Stimulated activated effector memory CD8-positive, alpha-beta T cell treated with anti-CD3 and anti-CD28 coated beads, Interleukin-12 subunit alpha, Interleukin-12 subunit beta, amount 100 ng/mL, for 72 hours (primary cell): Measurements from ENCODE around the gene TRAPPC5.
"Not testable (repeated sequence)": the region's sequence is repeated elsewhere in the genome, so short reads cannot be mapped to it uniquely, and the experiment has no call there.

Source experiments
- ATAC-seq: fragments of 150-1000 bp; cut with Tn5 transposase; 2 replicates; pipeline ENCODE4 v1.10.0; 2021
- DNase-seq, 2 donors: peaks; one replicate each; pipeline ENCODE4 v3.0.0; 2021 to 2022; ENCODE audit warnings: low spot score in 2 of 2
- H3K27ac Mint-ChIP-seq: one replicate; pipeline ENCODE4 v1.8.0; 2022; ENCODE audit warnings: mild to moderate bottlenecking, mixed read lengths
- H3K36me3 Mint-ChIP-seq: one replicate; pipeline ENCODE4 v1.8.0; 2022; ENCODE audit warnings: mild to moderate bottlenecking, mixed read lengths
- H3K4me1 Mint-ChIP-seq: one replicate; pipeline ENCODE4 v1.8.0; 2022; ENCODE audit warnings: mixed read lengths
- H3K4me3 Mint-ChIP-seq: one replicate; pipeline ENCODE4 v1.8.0; 2022; ENCODE audit warnings: mild to moderate bottlenecking, mixed read lengths
- H3K9me3 Mint-ChIP-seq: one replicate; pipeline ENCODE4 v1.8.0; 2022; ENCODE audit warnings: mixed read lengths

The TRAPPC5 gene

GRCh38 chr19:7642295-7643030, 38.2 kb upstream of the TRAPPC5 start:
- ATAC-seq, result no peak
- peaks cover 63% of the 10 kb centered on the region for H3K36me3 Mint-ChIP-seq
- H3K4me1 Mint-ChIP-seq, result peaks cover 28% of the 10 kb centered on the region
- H3K4me3 Mint-ChIP-seq, result no peak overlapping the region
- no peak for DNase-seq
- no peak overlapping the region for H3K27ac Mint-ChIP-seq
- H3K9me3 Mint-ChIP-seq, result no peaks in the 10 kb centered on the region

GRCh38 chr19:7643031-7643415, 37.6 kb upstream of the TRAPPC5 start:
- Mint-ChIP-seq H3K4me1 (peaks cover 23% of the 10 kb centered on the region), H3K9me3 (no peaks in the 10 kb centered on the region), H3K36me3 (peaks cover 67% of the 10 kb centered on the region), H3K4me3 (no peak overlapping the region), H3K27ac (peak overlapping the region; percentile 64)
- DNase-seq (no peak), ATAC-seq (no peak)

- DNase-seq, ATAC-seq, H3K4me3 Mint-ChIP-seq, H3K9me3 Mint-ChIP-seq: not testable (repeated sequence)
- Mint-ChIP-seq H3K27ac (peak overlapping the region; percentile 64), H3K36me3 (peaks cover 59% of the 10 kb centered on the region), H3K4me1 (peaks cover 16% of the 10 kb centered on the region)
Observed at GRCh38 chr19:7643629-7644549, 36.7 kb upstream of the TRAPPC5 start.

- ATAC-seq (no peak), DNase-seq (no peak)
- peaks cover 55% of the 10 kb centered on the region for H3K36me3 Mint-ChIP-seq
- H3K4me1 Mint-ChIP-seq, result peaks cover 10% of the 10 kb centered on the region
- H3K4me3 Mint-ChIP-seq, result no peak overlapping the region
- H3K9me3 Mint-ChIP-seq, result no peaks in the 10 kb centered on the region
- H3K27ac Mint-ChIP-seq, result no peak overlapping the region
Observed at GRCh38 chr19:7644550-7644877, 36.1 kb upstream of the TRAPPC5 start.

GRCh38 chr19:7645163-7645562, 35.5 kb upstream of the TRAPPC5 start:
- Mint-ChIP-seq H3K9me3 (no peaks in the 10 kb centered on the region), H3K4me1 (peaks cover 3% of the 10 kb centered on the region), H3K4me3 (no peak overlapping the region), H3K27ac (peak overlapping the region; percentile 11), H3K36me3 (peaks cover 48% of the 10 kb centered on the region)
- DNase-seq (no peak), ATAC-seq (no peak)

GRCh38 chr19:7645656-7646425, 34.8 kb upstream of the TRAPPC5 start:
- DNase-seq (no peak), ATAC-seq (peak; percentile 6)
- no peaks in the 10 kb centered on the region for H3K9me3 Mint-ChIP-seq
- H3K4me3 Mint-ChIP-seq, result no peak overlapping the region
- H3K27ac Mint-ChIP-seq, result peak overlapping the region; percentile 11
- no peaks in the 10 kb centered on the region for H3K4me1 Mint-ChIP-seq
- peaks cover 43% of the 10 kb centered on the region for H3K36me3 Mint-ChIP-seq

- no peak overlapping the region for H3K4me3 Mint-ChIP-seq
- H3K36me3 Mint-ChIP-seq, result peaks cover 38% of the 10 kb centered on the region
- no peaks in the 10 kb centered on the region for H3K4me1 Mint-ChIP-seq
- no peak for DNase-seq
- no peaks in the 10 kb centered on the region for H3K9me3 Mint-ChIP-seq
- no peak for ATAC-seq
- no peak overlapping the region for H3K27ac Mint-ChIP-seq
Observed at GRCh38 chr19:7646426-7646700, 34.3 kb upstream of the TRAPPC5 start.

GRCh38 chr19:7647156-7647555, 33.5 kb upstream of the TRAPPC5 start:
- H3K9me3 Mint-ChIP-seq, result no peaks in the 10 kb centered on the region
- H3K4me3 Mint-ChIP-seq, result no peak overlapping the region
- peaks cover 41% of the 10 kb centered on the region for H3K36me3 Mint-ChIP-seq
- H3K27ac Mint-ChIP-seq, result no peak overlapping the region
- DNase-seq (no peak), ATAC-seq (no peak)
- H3K4me1 Mint-ChIP-seq, result peaks cover 1% of the 10 kb centered on the region

- DNase-seq, result no peak
Observed at GRCh38 chr19:7648265-7649014, 32.2 kb upstream of the TRAPPC5 start.

GRCh38 chr19:7650148-7650547, 30.5 kb upstream of the TRAPPC5 start:
- H3K9me3 Mint-ChIP-seq, result no peaks in the 10 kb centered on the region
- H3K27ac Mint-ChIP-seq, result no peak overlapping the region
- DNase-seq, result no peak
- H3K4me1 Mint-ChIP-seq, result peaks cover 12% of the 10 kb centered on the region
- no peak overlapping the region for H3K4me3 Mint-ChIP-seq
- ATAC-seq, result no peak
- peaks cover 19% of the 10 kb centered on the region for H3K36me3 Mint-ChIP-seq

More at GRCh38 chr19:7648265-7649014, 32.2 kb upstream of the TRAPPC5 start:
- Mint-ChIP-seq H3K27ac (no peak overlapping the region), H3K4me1 (peaks cover 12% of the 10 kb centered on the region), H3K4me3 (no peak overlapping the region), H3K36me3 (peaks cover 35% of the 10 kb centered on the region), H3K9me3 (no peaks in the 10 kb centered on the region)
- ATAC-seq, result no peak

GRCh38 chr19:7652061-7652641, 28.5 kb upstream of the TRAPPC5 start:
- Mint-ChIP-seq H3K9me3 (no peaks in the 10 kb centered on the region), H3K4me3 (peak overlapping the region; percentile 62), H3K36me3 (peaks cover 14% of the 10 kb centered on the region), H3K27ac (peak overlapping the region; percentile 82), H3K4me1 (peaks cover 13% of the 10 kb centered on the region)
- ATAC-seq (peak; percentile 91), DNase-seq (peak; percentile 85 to 91)

GRCh38 chr19:7654401-7654800, 26.2 kb upstream of the TRAPPC5 start:
- H3K27ac Mint-ChIP-seq, result no peak overlapping the region
- peaks cover 8% of the 10 kb centered on the region for H3K36me3 Mint-ChIP-seq
- no peak overlapping the region for H3K4me3 Mint-ChIP-seq
- DNase-seq (no peak), ATAC-seq (no peak)
- H3K9me3 Mint-ChIP-seq, result no peaks in the 10 kb centered on the region
- peaks cover 25% of the 10 kb centered on the region for H3K4me1 Mint-ChIP-seq

- H3K36me3 Mint-ChIP-seq, result peaks cover 8% of the 10 kb centered on the region
- no peak overlapping the region for H3K4me3 Mint-ChIP-seq
Observed at GRCh38 chr19:7655581-7655980, 25.1 kb upstream of the TRAPPC5 start.

GRCh38 chr19:7657131-7657751, 23.4 kb upstream of the TRAPPC5 start:
- Mint-ChIP-seq H3K27ac (no peak overlapping the region), H3K4me3 (peak overlapping the region; percentile 51), H3K4me1 (peaks cover 23% of the 10 kb centered on the region), H3K9me3 (no peaks in the 10 kb centered on the region), H3K36me3 (peaks cover 3% of the 10 kb centered on the region)
- ATAC-seq (peak; percentile 78), DNase-seq (no peak)

More at GRCh38 chr19:7655581-7655980, 25.1 kb upstream of the TRAPPC5 start:
- Mint-ChIP-seq H3K4me1 (peaks cover 25% of the 10 kb centered on the region), H3K27ac (no peak overlapping the region), H3K9me3 (no peaks in the 10 kb centered on the region)
- DNase-seq, result no peak
- ATAC-seq, result no peak
